Adipocyte (in vitro differentiated cells): Measurements from ENCODE around the gene MBD3L2B.

Experiments
- DNase-seq: peaks from one replicate; pipeline ENCODE4 v3.0.0-alpha.2; 2015; ENCODE audit warnings: low read depth
- H3K27me3 ChIP-seq: replicated peaks from 2 replicates; pipeline ENCODE4 v1.7.0; 2013; ENCODE audit warnings: mild to moderate bottlenecking, low read length, moderate library complexity; ENCODE audit not compliant: control insufficient read depth, insufficient read depth
- H3K36me3 ChIP-seq: 2 replicates; pipeline ENCODE4 v1.7.0; 2013; ENCODE audit warnings: low read length, mild to moderate bottlenecking, moderate library complexity; ENCODE audit not compliant: control insufficient read depth, insufficient read depth, severe bottlenecking
- H3K4me1 ChIP-seq: 2 replicates; pipeline ENCODE4 v1.7.0; 2013; ENCODE audit warnings: mild to moderate bottlenecking, low read length, moderate library complexity; ENCODE audit not compliant: control insufficient read depth, insufficient read depth
- H3K4me3 ChIP-seq: 2 replicates; pipeline ENCODE4 v1.7.0; 2013; ENCODE audit warnings: mild to moderate bottlenecking, low read length, moderate library complexity
- H3K9ac ChIP-seq: 2 replicates; pipeline ENCODE4 v1.7.0; 2013; ENCODE audit warnings: mild to moderate bottlenecking, low read length, moderate library complexity
- H3K9me3 ChIP-seq: 2 replicates; pipeline ENCODE4 v1.7.0; 2013; ENCODE audit warnings: mild to moderate bottlenecking, low read length, moderate library complexity; ENCODE audit not compliant: control insufficient read depth

The MBD3L2B gene

GRCh38 chr19:6987850-6988249, 33.4 kb downstream of the MBD3L2B start:
- H3K4me1 ChIP-seq, result no peaks in the 10 kb centered on the region
- no peaks in the 10 kb centered on the region for H3K36me3 ChIP-seq
- H3K27me3 ChIP-seq, result no peaks in the 10 kb centered on the region
- DNase-seq, result no peak
- peaks cover 30% of the 10 kb centered on the region for H3K9me3 ChIP-seq
- no peak overlapping the region for H3K9ac ChIP-seq
- H3K4me3 ChIP-seq, result no peak overlapping the region

- no peak for DNase-seq
- H3K36me3 ChIP-seq, result no peaks in the 10 kb centered on the region
- no peak overlapping the region for H3K4me3 ChIP-seq
- no peaks in the 10 kb centered on the region for H3K27me3 ChIP-seq
- H3K4me1 ChIP-seq, result no peaks in the 10 kb centered on the region
- peaks cover 31% of the 10 kb centered on the region for H3K9me3 ChIP-seq
- no peak overlapping the region for H3K9ac ChIP-seq
Observed at GRCh38 chr19:6983448-6983847, 37.8 kb downstream of the MBD3L2B start.

- Histone ChIP-seq H3K27me3 (no peaks in the 10 kb centered on the region), H3K9me3 (peaks cover 38% of the 10 kb centered on the region), H3K36me3 (no peaks in the 10 kb centered on the region), H3K4me1 (no peaks in the 10 kb centered on the region), H3K4me3 (no peak overlapping the region), H3K9ac (no peak overlapping the region)
- DNase-seq, result no peak
Observed at GRCh38 chr19:6979399-6979798, 41.8 kb downstream of the MBD3L2B start.

GRCh38 chr19:6976197-6976596, 45.0 kb downstream of the MBD3L2B start:
- peaks cover 24% of the 10 kb centered on the region for H3K9me3 ChIP-seq
- DNase-seq, result no peak
- no peak overlapping the region for H3K9ac ChIP-seq
- no peaks in the 10 kb centered on the region for H3K4me1 ChIP-seq
- H3K27me3 ChIP-seq, result no peaks in the 10 kb centered on the region
- H3K36me3 ChIP-seq, result no peaks in the 10 kb centered on the region
- no peak overlapping the region for H3K4me3 ChIP-seq

GRCh38 chr19:6971366-6971765, 49.9 kb downstream of the MBD3L2B start:
- Histone ChIP-seq H3K36me3 (no peaks in the 10 kb centered on the region), H3K27me3 (no peaks in the 10 kb centered on the region), H3K4me1 (no peaks in the 10 kb centered on the region), H3K9me3 (peaks cover 3% of the 10 kb centered on the region), H3K4me3 (no peak overlapping the region), H3K9ac (no peak overlapping the region)
- no peak for DNase-seq

- Histone ChIP-seq H3K4me3 (no peak overlapping the region), H3K4me1 (no peaks in the 10 kb centered on the region), H3K36me3 (no peaks in the 10 kb centered on the region), H3K9ac (no peak overlapping the region), H3K9me3 (no peaks in the 10 kb centered on the region), H3K27me3 (no peaks in the 10 kb centered on the region)
- DNase-seq, result no peak
Observed at GRCh38 chr19:6970443-6970842, 50.8 kb downstream of the MBD3L2B start.

- H3K36me3 ChIP-seq, result no peaks in the 10 kb centered on the region
- no peaks in the 10 kb centered on the region for H3K9me3 ChIP-seq
- no peaks in the 10 kb centered on the region for H3K27me3 ChIP-seq
- no peak overlapping the region for H3K4me3 ChIP-seq
- H3K9ac ChIP-seq, result no peak overlapping the region
- no peak for DNase-seq
- H3K4me1 ChIP-seq, result no peaks in the 10 kb centered on the region
Observed at GRCh38 chr19:6970021-6970420, 51.2 kb downstream of the MBD3L2B start.

GRCh38 chr19:6969490-6969889, 51.7 kb downstream of the MBD3L2B start:
- DNase-seq, result no peak
- Histone ChIP-seq H3K27me3 (no peaks in the 10 kb centered on the region), H3K36me3 (no peaks in the 10 kb centered on the region), H3K9me3 (no peaks in the 10 kb centered on the region), H3K9ac (no peak overlapping the region), H3K4me1 (no peaks in the 10 kb centered on the region), H3K4me3 (no peak overlapping the region)
